HG03103 (cell line): ENCODE measurements around the gene CHERP.
"Not testable (repeated sequence)": the region's sequence is repeated elsewhere in the genome, so short reads cannot be mapped to it uniquely, and the experiment has no call there.

Source experiments
- ATAC-seq: cut with Tn5 transposase; IDR thresholded peaks from one replicate; pipeline ENCODE4 v1.9.1; 2021; ENCODE audit warnings: low read depth; ENCODE audit not compliant: unreplicated experiment

Gene CHERP

GRCh38 chr19:16579381-16579780, 37.1 kb upstream of the CHERP start:
- ATAC-seq: no peak

- no peak for ATAC-seq
These were observed 35.3 kb upstream of the CHERP start for GRCh38 chr19:16577531-16577985.

GRCh38 chr19:16576690-16577530, 34.7 kb upstream of the CHERP start:
- ATAC-seq: no peak

GRCh38 chr19:16575861-16576689, 33.8 kb upstream of the CHERP start:
- ATAC-seq: no peak

- no peak for ATAC-seq
These were observed 33.0 kb upstream of the CHERP start for GRCh38 chr19:16575282-16575681.

GRCh38 chr19:16573925-16574324, 31.7 kb upstream of the CHERP start:
- no peak for ATAC-seq

- ATAC-seq: no peak
These were observed 31.1 kb upstream of the CHERP start for GRCh38 chr19:16573296-16573695.

- peak; percentile 83 for ATAC-seq
These were observed 30.3 kb upstream of the CHERP start, which contains the start of gene SLC35E1 for GRCh38 chr19:16572332-16573211. TSS of gene SLC35E1 (minus strand) at chr19:16572415. CDS start at chr19:16572364, 51 bp downstream.

GRCh38 chr19:16571822-16572331, 29.6 kb upstream of the CHERP start:
- peak; percentile 27 for ATAC-seq

- ATAC-seq: no peak
These were observed 29.0 kb upstream of the CHERP start for GRCh38 chr19:16571283-16571682.

- ATAC-seq: no peak
These were observed 27.5 kb upstream of the CHERP start for GRCh38 chr19:16569609-16570320.

- no peak for ATAC-seq
These were observed 24.5 kb upstream of the CHERP start for GRCh38 chr19:16566702-16567101.

- no peak for ATAC-seq
These were observed 23.9 kb upstream of the CHERP start for GRCh38 chr19:16566161-16566560.

GRCh38 chr19:16564842-16565241, 22.6 kb upstream of the CHERP start:
- no peak for ATAC-seq

- no peak for ATAC-seq
These were observed 20.4 kb upstream of the CHERP start for GRCh38 chr19:16562608-16563025.

- ATAC-seq: no peak
These were observed 19.1 kb upstream of the CHERP start for GRCh38 chr19:16561382-16561781.

GRCh38 chr19:16559780-16560276, 17.6 kb upstream of the CHERP start:
- ATAC-seq: no peak

- no peak for ATAC-seq
These were observed 12.5 kb upstream of the CHERP start for GRCh38 chr19:16554776-16555175.

GRCh38 chr19:16551902-16552301, 9.7 kb upstream of the CHERP start:
- ATAC-seq: not testable (repeated sequence)
